ENCODE data around the gene CATSPER1. TPM values are rescaled to one million over a fixed set of nuclear protein-coding genes. Genes with fewer than 3 reads are reported as not detected.

The CATSPER1 gene
- total RNA-seq, 1 donor from 2014 or later = 0.45 TPM

GRCh38 chr11:65978391-65979238 is 47.7 kb downstream of the CATSPER1 start:
- Histone ChIP-seq H2AFZ (ENCODE audit: low read depth, low read length) (no peak overlapping the region), H3K4me2 (ENCODE audit: low read length) (no peak overlapping the region), H3K27ac (ENCODE audit: low read depth, low read length) (no peak overlapping the region), H3K36me3 (ENCODE audit: insufficient read depth, low read length) (peaks cover 3% of the 10 kb centered on the region), H3K4me1 (ENCODE audit: insufficient read depth, low read length) (no peaks in the 10 kb centered on the region), H3K4me3 (ENCODE audit: insufficient read depth, low read depth, low read length) (no peak overlapping the region), H4K20me1 (ENCODE audit: insufficient read depth, low read length) (peaks cover 7% of the 10 kb centered on the region), H3K9ac (ENCODE audit: low read length) (no peak overlapping the region), H3K79me2 (ENCODE audit: insufficient read depth, low read length) (no peaks in the 10 kb centered on the region), H3K9me3 (ENCODE audit: insufficient read depth, low read depth, low read length) (no peaks in the 10 kb centered on the region), H3K27me3 (ENCODE audit: insufficient read depth, low read length) (no peaks in the 10 kb centered on the region)
- Mint-ChIP-seq H3K36me3 (ENCODE audit: low read depth, unreplicated experiment) (peaks cover 10% of the 10 kb centered on the region), H3K9me3 (ENCODE audit: unreplicated experiment) (no peaks in the 10 kb centered on the region), H3K27ac (ENCODE audit: unreplicated experiment) (no peak overlapping the region), H3K4me3 (ENCODE audit: unreplicated experiment) (no peak overlapping the region), H3K4me1 (ENCODE audit: low read depth, unreplicated experiment) (no peaks in the 10 kb centered on the region), H3K27me3 (ENCODE audit: low read depth, unreplicated experiment) (no peaks in the 10 kb centered on the region)
- TF ChIP-seq, protein P1, sequence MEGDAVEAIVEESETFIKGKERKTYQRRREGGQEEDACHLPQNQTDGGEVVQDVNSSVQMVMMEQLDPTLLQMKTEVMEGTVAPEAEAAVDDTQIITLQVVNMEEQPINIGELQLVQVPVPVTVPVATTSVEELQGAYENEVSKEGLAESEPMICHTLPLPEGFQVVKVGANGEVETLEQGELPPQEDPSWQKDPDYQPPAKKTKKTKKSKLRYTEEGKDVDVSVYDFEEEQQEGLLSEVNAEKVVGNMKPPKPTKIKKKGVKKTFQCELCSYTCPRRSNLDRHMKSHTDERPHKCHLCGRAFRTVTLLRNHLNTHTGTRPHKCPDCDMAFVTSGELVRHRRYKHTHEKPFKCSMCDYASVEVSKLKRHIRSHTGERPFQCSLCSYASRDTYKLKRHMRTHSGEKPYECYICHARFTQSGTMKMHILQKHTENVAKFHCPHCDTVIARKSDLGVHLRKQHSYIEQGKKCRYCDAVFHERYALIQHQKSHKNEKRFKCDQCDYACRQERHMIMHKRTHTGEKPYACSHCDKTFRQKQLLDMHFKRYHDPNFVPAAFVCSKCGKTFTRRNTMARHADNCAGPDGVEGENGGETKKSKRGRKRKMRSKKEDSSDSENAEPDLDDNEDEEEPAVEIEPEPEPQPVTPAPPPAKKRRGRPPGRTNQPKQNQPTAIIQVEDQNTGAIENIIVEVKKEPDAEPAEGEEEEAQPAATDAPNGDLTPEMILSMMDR (IDR thresholded peaks at IDR 0.05; ENCODE audit: insufficient read depth, low read depth, low read length) = no peak
- no peak for TF ChIP-seq EZH2 (IDR thresholded peaks at IDR 0.05; ENCODE audit: insufficient read depth, low read length)
- FAIRE-seq = no peak
- no peak for DNase-seq (ENCODE audit: low read depth)

DNA sequence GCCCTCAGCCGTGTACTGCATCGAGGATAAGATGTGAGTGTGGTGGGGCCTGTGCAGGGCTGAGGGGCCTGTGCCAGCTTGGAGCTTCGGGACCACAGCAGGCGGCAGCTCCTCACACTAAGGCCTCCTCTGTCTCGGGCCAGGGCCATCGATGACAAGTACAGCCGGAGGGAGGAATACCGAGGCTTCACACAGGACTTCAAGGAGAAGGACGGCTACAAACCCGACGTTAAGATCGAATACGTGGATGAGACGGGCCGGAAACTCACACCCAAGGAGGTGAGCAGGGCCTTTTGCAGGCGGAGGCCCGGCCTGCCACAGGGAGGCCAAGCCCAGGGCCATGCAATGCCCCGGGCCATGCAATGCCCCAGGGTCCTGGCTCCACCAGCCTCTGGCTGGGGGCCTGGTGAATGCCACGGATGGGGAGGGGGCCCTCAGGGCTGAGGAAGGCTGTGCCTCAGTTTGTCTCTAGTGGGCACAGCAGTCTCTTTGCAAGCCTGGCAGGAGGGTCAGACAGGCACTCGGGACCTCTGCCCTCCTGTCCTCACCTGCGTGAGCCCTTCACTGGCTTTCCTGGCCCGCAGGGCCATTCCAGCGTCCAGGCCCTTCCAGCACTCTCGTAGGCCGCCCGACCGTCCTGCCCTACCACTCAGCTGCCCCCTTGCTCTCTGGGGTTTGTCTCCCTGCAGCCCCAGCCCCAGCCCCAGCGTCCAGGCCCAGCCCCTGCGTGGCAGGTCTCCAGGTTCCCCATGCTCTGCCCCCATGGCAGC is 48.5 kb downstream of the CATSPER1 start:
- Mint-ChIP-seq H3K27me3 (ENCODE audit: low read depth, unreplicated experiment) (no peaks in the 10 kb centered on the region), H3K9me3 (ENCODE audit: unreplicated experiment) (no peaks in the 10 kb centered on the region), H3K4me1 (ENCODE audit: low read depth, unreplicated experiment) (peaks cover 2% of the 10 kb centered on the region), H3K36me3 (ENCODE audit: low read depth, unreplicated experiment) (peaks cover 13% of the 10 kb centered on the region), H3K27ac (ENCODE audit: unreplicated experiment) (no peak overlapping the region), H3K4me3 (ENCODE audit: unreplicated experiment) (no peak overlapping the region)
- Histone ChIP-seq H3K79me2 (ENCODE audit: insufficient read depth, low read length) (no peaks in the 10 kb centered on the region), H3K4me3 (ENCODE audit: insufficient read depth, low read depth, low read length) (no peak overlapping the region), H2AFZ (ENCODE audit: low read depth, low read length) (no peak overlapping the region), H3K36me3 (ENCODE audit: insufficient read depth, low read length) (peaks cover 6% of the 10 kb centered on the region), H3K27me3 (ENCODE audit: insufficient read depth, low read length) (no peaks in the 10 kb centered on the region), H3K9me3 (ENCODE audit: insufficient read depth, low read depth, low read length) (no peaks in the 10 kb centered on the region), H3K27ac (ENCODE audit: low read depth, low read length) (no peak overlapping the region), H3K9ac (ENCODE audit: low read length) (no peak overlapping the region), H3K4me1 (ENCODE audit: insufficient read depth, low read length) (no peaks in the 10 kb centered on the region), H4K20me1 (ENCODE audit: insufficient read depth, low read length) (peaks cover 7% of the 10 kb centered on the region), H3K4me2 (ENCODE audit: low read length) (no peak overlapping the region)
- TF ChIP-seq, protein P1 (IDR thresholded peaks at IDR 0.05; ENCODE audit: insufficient read depth, low read depth, low read length) = no peak
- no peak for TF ChIP-seq EZH2 (IDR thresholded peaks at IDR 0.05; ENCODE audit: insufficient read depth, low read length)
- DNase-seq (ENCODE audit: low read depth) (no peak), FAIRE-seq (no peak)

Measured in astrocyte (in vitro differentiated cells and primary cell).